Endothelial cell of umbilical vein (primary cell): Measurements from ENCODE around the gene SLC9A1. TPM values are rescaled to one million over a fixed set of nuclear protein-coding genes. Genes with fewer than 3 reads are reported as not detected.

Source experiments
- BruUV-seq: library from RNA; stranded (reverse); fragments of 400-500 nt; replicated peaks from 2 replicates; lab custom pipeline; 2021; lab: Mats Ljungman, UMichigan
- CTCF ChIA-PET: fragments of 300-600, 350-600 bp; sonication (Branson Sonifier 250); formaldehyde crosslinking; loops from one replicate; lab custom pipeline; 2021; ENCODE audit warnings: antibody characterized with exemption, inconsistent platforms; lab: Charles Lee
- POLR2A ChIA-PET: fragments of 300-600, 350-600 bp; sonication (Branson Sonifier 250); formaldehyde crosslinking; loops from one replicate; lab custom pipeline; 2021; ENCODE audit warnings: antibody characterized with exemption, inconsistent platforms; lab: Charles Lee
- DNase-seq: peaks from one replicate; pipeline ENCODE4 v3.0.0-alpha.2; 2011; ENCODE audit warnings: low read depth, low spot score
- FAIRE-seq: peaks from 2 replicates; lab custom pipeline; 2011; peaks lifted over from hg19 to GRCh38; lab: Jason Lieb, UNC
- H2AFZ ChIP-seq: 2 replicates; pipeline ENCODE4 v1.6.0; 2012; ENCODE audit warnings: low read depth, low read length, control low read depth, inconsistent platforms
- H3K27ac ChIP-seq: 2 replicates; pipeline ENCODE4 v1.5.1; 2011; ENCODE audit warnings: low read depth, mild to moderate bottlenecking, control low read depth, low read length, moderate library complexity; ENCODE audit not compliant: insufficient read depth
- H3K27me3 ChIP-seq, 2 experiments: 2 replicates each; pipeline versions ENCODE4 v1.6.0 to v1.6.1; 2011; ENCODE audit warnings: low read length in 2 of 2, mixed read lengths in 1 of 2; ENCODE audit not compliant: control insufficient read depth in 2 of 2, insufficient read depth in 2 of 2
- H3K36me3 ChIP-seq, 2 experiments: 2 replicates in 1 of 2; 3 replicates in 1 of 2; pipeline ENCODE4 v1.5.1; 2011; ENCODE audit warnings: low read length in 2 of 2, mild to moderate bottlenecking in 1 of 2, moderate library complexity in 1 of 2; ENCODE audit not compliant: control insufficient read depth in 2 of 2, insufficient read depth in 2 of 2; ENCODE audit errors: extremely low read depth in 1 of 2
- H3K4me1 ChIP-seq: 3 replicates; pipeline ENCODE4 v1.5.1; 2011; ENCODE audit warnings: mild to moderate bottlenecking, low read length; ENCODE audit not compliant: control insufficient read depth, insufficient read depth; ENCODE audit errors: extremely low read depth
- H3K4me2 ChIP-seq: 2 replicates; pipeline ENCODE4 v1.6.1; 2011; ENCODE audit warnings: low read length, control low read depth, mixed read lengths; ENCODE audit not compliant: insufficient read depth
- H3K4me3 ChIP-seq, 3 experiments: fragments of 200-600 bp in 1 of 3; sonication (generic), shearing (Covaris generic) in 1 of 3; replicated peaks in 1 of 3; 2 replicates each; pipeline ENCODE4 v1.5.1; 2011 to 2016; ENCODE audit warnings: control low read depth in 3 of 3, low read length in 3 of 3, mild to moderate bottlenecking in 2 of 3, inconsistent platforms in 1 of 3, low read depth in 1 of 3, moderate library complexity in 1 of 3; ENCODE audit not compliant: insufficient read depth in 1 of 3
- H3K79me2 ChIP-seq: 2 replicates; pipeline ENCODE4 v1.6.0; 2012; ENCODE audit warnings: low read length, inconsistent platforms; ENCODE audit not compliant: control insufficient read depth, insufficient read depth
- H3K9ac ChIP-seq: replicated peaks from 2 replicates; pipeline ENCODE3; 2011; ENCODE audit warnings: low read length, control low read depth; ENCODE audit not compliant: insufficient read depth; ENCODE audit errors: extremely low read depth
- H3K9me1 ChIP-seq: replicated peaks from 3 replicates; pipeline ENCODE4 v1.6.0; 2011; ENCODE audit warnings: mild to moderate bottlenecking, low read length; ENCODE audit not compliant: control insufficient read depth, insufficient read depth; ENCODE audit errors: extremely low read depth
- H3K9me3 ChIP-seq: replicated peaks from 2 replicates; pipeline ENCODE4 v1.5.1; 2012; ENCODE audit warnings: low read length, inconsistent platforms; ENCODE audit not compliant: control insufficient read depth, insufficient read depth
- H4K20me1 ChIP-seq: replicated peaks from 2 replicates; pipeline ENCODE3; 2011; ENCODE audit warnings: mild to moderate bottlenecking, low read length; ENCODE audit not compliant: control insufficient read depth, insufficient read depth; ENCODE audit errors: extremely low read depth
- CTCF ChIP-seq, 2 donors: IDR thresholded peaks; 1 replicate in 1 of 2; 2 replicates in 1 of 2; pipeline ENCODE4 v1.5.1; 2011; ENCODE audit warnings: low read length in 2 of 2, mild to moderate bottlenecking in 2 of 2, moderate library complexity in 2 of 2, control low read depth in 1 of 2, inconsistent platforms in 1 of 2, low read depth in 1 of 2; ENCODE audit not compliant: insufficient read depth in 1 of 2; ENCODE audit errors: extremely low read depth in 1 of 2
- EZH2 ChIP-seq: IDR thresholded peaks from 2 replicates; pipeline ENCODE4 v1.6.1; 2012; ENCODE audit warnings: borderline replicate concordance, low read depth, mild to moderate bottlenecking, moderate library complexity, low read length, inconsistent platforms; ENCODE audit not compliant: severe bottlenecking
- FOS ChIP-seq: IDR thresholded peaks from 2 replicates; pipeline ENCODE4 v1.6.1; 2011; ENCODE audit warnings: mild to moderate bottlenecking, low read length, moderate library complexity, borderline replicate concordance; ENCODE audit not compliant: insufficient read depth
- GATA2 ChIP-seq: IDR thresholded peaks from 2 replicates; pipeline ENCODE4 v1.7.0; 2011; ENCODE audit warnings: low read depth, mild to moderate bottlenecking, moderate library complexity, mixed read lengths, low read length; ENCODE audit not compliant: insufficient read length, insufficient read depth
- JUN ChIP-seq: IDR thresholded peaks from 2 replicates; pipeline ENCODE4 v1.6.1; 2011; ENCODE audit warnings: borderline replicate concordance, low read depth; ENCODE audit not compliant: insufficient read length, insufficient read depth
- MYC ChIP-seq: IDR thresholded peaks from one replicate; pipeline ENCODE4 v1.6.1; 2011; ENCODE audit warnings: mild to moderate bottlenecking, low read depth, low read length
- POLR2A ChIP-seq: IDR thresholded peaks from 2 replicates; pipeline ENCODE4 v1.6.1; 2012; ENCODE audit warnings: low read depth, mild to moderate bottlenecking, control low read depth, low read length
- POLR2AphosphoS5 ChIP-seq: IDR thresholded peaks from 2 replicates; pipeline ENCODE4 v1.6.1; 2012; ENCODE audit warnings: low read depth, mild to moderate bottlenecking, control low read depth, low read length, moderate library complexity; ENCODE audit not compliant: insufficient read depth
- dilution Hi-C: fragments of 300-500 bp; cut with MboI; formaldehyde crosslinking; loops from one replicate; pipeline ENCODE4 v1.15.0; 2019; ENCODE audit warnings: low sequenced_read_pairs; ENCODE audit not compliant: extremely low pct_ligation_motif_present
- intact Hi-C: fragments of 100-400 bp; cut with micrococcal nuclease; formaldehyde crosslinking; loops from one replicate; pipeline ENCODE4 v1.10.0; 2022
- polyA plus RNA-seq, 4 experiments: library from polyadenylated mRNA; depleted of rRNA in 3 of 4; stranded (reverse) in 3 of 4; unstranded in 1 of 4; fragments of >200 nt; gene quantifications; 2 replicates each; pipeline versions ENCODE4 v1.2.1 to v1.2.3, GENCODE V29; 2011 to 2012; ENCODE audit warnings: missing spikeins in 1 of 4
- total RNA-seq: library from RNA; stranded (reverse); gene quantifications from 2 replicates; pipeline ENCODE4 v1.2.3, GENCODE V29; 2021
- TF ChIP-seq, protein P1 (sequence below): IDR thresholded peaks from 2 replicates; pipeline ENCODE4 v1.6.1; 2011; ENCODE audit not compliant: insufficient read depth, insufficient read length

Gene SLC9A1
- total and polyA plus RNA-seq, 2 donors (not counting 3 experiments of a cell fraction or from before 2014, with no cell fraction given) = 22.8 to 59.2 TPM

DNA sequence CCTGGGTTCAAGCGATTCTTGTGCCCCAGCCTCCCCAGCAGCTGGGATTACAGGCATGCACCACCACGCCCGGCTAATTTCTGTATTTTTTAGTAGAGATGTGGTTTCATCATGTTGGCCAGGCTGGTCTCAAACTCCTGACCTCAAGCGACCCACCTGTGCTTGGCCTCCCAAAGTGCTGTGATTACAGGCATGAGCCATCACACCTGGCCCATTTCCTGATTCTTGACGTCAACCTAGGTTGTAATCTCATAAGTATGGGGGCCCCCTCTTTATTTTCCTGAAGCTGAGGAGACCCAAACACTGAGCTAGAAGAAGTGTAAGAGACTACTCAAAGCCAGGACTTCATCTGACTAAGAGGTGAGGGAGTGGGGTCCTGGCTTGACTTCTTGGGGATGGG lies 21.8 kb downstream of the SLC9A1 start:
- H3K79me2 ChIP-seq = peaks cover 17% of the 10 kb centered on the region
- FAIRE-seq = no peak
- CTCF ChIA-PET = interaction anchor here (3.4 kb wide), 1 partner anchor 11 kb away, joined by 16 read pairs; no protein-coding TSS in a partner anchor

GRCh38 chr1:27132624-27133023 lies 22.3 kb downstream of the SLC9A1 start:
- Histone ChIP-seq H3K27ac (no peak overlapping the region), H3K4me2 (no peak overlapping the region), H3K4me1 (peaks cover 6% of the 10 kb centered on the region), H4K20me1 (no peaks in the 10 kb centered on the region), H3K27me3 (no peaks in the 10 kb centered on the region), H3K9me1 (no peaks in the 10 kb centered on the region), H3K9me3 (no peaks in the 10 kb centered on the region), H3K36me3 (no peaks in the 10 kb centered on the region), H3K79me2 (peaks cover 15% of the 10 kb centered on the region), H2AFZ (no peak overlapping the region), H3K4me3 (no peak overlapping the region), H3K9ac (no peak overlapping the region)
- BruUV-seq = no TSS peak
- dilution Hi-C loops = no loop called here
- FAIRE-seq = no peak
- TF ChIP-seq POLR2A (no peak), POLR2AphosphoS5 (no peak), FOS (no peak), CTCF (IDR thresholded peaks at IDR 0.05; ENCODE audit: extremely low read depth in 1 of 2, insufficient read depth in 1 of 2, low read depth in 1 of 2, low read length in 2 of 2) (no peak), MYC (no peak), GATA2 (no peak), EZH2 (no peak), JUN (no peak)
- TF ChIP-seq, protein P1, sequence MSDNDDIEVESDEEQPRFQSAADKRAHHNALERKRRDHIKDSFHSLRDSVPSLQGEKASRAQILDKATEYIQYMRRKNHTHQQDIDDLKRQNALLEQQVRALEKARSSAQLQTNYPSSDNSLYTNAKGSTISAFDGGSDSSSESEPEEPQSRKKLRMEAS = no peak
- intact Hi-C loops = no loop called here
- DNase-seq = no peak
- ChIA-PET POLR2A (interaction anchor here (0.7 to 2.8 kb wide), 2 partner anchors 22 to 586 kb away, joined by 4 to 11 read pairs; partner anchors contain the start of gene SLC9A1), CTCF (interaction anchor here (3.4 kb wide), 1 partner anchor 11 kb away, joined by 16 read pairs; no protein-coding TSS in a partner anchor)

More for the DNA sequence above, 21.8 kb downstream of the SLC9A1 start:
- intact Hi-C loops (no loop called here), dilution Hi-C loops (no loop called here)
- Histone ChIP-seq H3K9me1 (no peaks in the 10 kb centered on the region), H3K4me1 (peaks cover 6% of the 10 kb centered on the region), H2AFZ (no peak overlapping the region), H3K36me3 (peaks cover 0 to 3% of the 10 kb centered on the region in 2 experiments), H3K27me3 (no peaks in the 10 kb centered on the region), H3K27ac (no peak overlapping the region), H3K9me3 (no peaks in the 10 kb centered on the region), H3K9ac (no peak overlapping the region), H4K20me1 (no peaks in the 10 kb centered on the region), H3K4me2 (no peak overlapping the region), H3K4me3 (no peak overlapping the region)
- BruUV-seq = no TSS peak
- DNase-seq = no peak
- TF ChIP-seq, protein P1 = no peak
- TF ChIP-seq POLR2A (no peak), GATA2 (no peak), FOS (no peak), POLR2AphosphoS5 (no peak), EZH2 (no peak), MYC (no peak), JUN (no peak)
- POLR2A ChIA-PET = interaction anchor here (0.7 to 2.8 kb wide), 2 partner anchors 21 to 585 kb away, joined by 4 to 11 read pairs; partner anchors contain the start of gene SLC9A1
